CD4-positive, alpha-beta T cell treated with Interleukin-17A for 4 hours (primary cell): Measurements from ENCODE around the gene CINP.

Experiments
- DNase-seq: peaks from one replicate; pipeline ENCODE4 v3.0.0-alpha.2; 2020; ENCODE audit warnings: mixed read lengths

CINP gene

DNA sequence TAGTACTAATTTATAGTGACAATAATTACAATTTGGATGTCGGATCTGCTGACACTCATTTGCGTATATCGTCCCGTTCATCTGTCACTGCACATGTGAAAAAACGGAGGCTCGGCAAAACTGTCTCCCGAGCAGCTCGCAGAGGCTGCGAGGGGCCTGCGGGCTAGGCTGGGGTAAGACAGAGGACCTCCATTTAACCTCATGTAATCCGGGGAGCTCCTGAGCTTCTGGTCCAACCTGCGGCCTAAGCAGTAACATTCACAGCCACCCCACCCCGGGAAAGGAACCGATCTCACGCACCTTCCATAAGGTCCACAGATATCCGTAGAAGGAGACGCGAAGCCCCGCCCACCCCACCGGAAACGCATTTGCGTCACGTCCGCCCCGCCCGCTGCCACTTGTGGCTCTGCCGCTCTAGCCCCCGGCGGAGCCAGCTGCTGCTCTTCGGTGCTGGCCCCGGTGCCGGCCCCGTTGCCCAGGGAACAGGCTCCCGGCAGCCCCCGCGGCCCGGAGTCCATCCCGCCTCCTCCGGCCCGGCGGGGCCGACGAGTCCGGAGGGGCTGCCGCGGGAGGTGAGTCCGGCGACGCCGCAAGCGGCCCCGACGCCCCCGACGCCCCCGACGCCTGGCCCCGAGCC lies at the start of gene CINP, which contains the start of gene TECPR2:
Gene CINP, minus strand, starts transcription at position 346 of the 637 bp plus-strand sequence. Its CDS starts 39 bp downstream, at position 307.
Gene TECPR2, plus strand, starts transcription at position 397 of the 637 bp plus-strand sequence. CDS start 13,781 bp downstream, outside the sequence.
- DNase-seq = peak; percentile 98

DNA sequence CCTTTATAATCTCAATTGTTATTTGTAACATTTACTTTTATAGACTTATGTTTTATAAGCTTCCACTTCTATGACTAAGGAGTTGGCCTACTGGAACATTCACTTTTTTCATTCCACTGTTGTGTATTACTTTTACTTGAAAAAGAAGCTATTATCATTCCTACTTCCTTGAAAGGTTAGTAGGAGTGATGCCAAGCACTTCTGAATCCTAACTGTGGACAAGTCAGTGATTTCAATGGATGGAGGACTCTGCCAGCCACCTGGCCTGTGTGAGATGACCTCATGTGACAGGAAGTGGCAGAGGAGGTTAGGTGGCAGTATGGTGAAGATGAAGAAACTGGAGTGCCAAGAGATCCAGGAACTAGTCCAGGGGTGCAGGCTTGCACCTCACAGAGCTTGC lies 46.0 kb upstream of the CINP start:
- DNase-seq = no peak

DNA sequence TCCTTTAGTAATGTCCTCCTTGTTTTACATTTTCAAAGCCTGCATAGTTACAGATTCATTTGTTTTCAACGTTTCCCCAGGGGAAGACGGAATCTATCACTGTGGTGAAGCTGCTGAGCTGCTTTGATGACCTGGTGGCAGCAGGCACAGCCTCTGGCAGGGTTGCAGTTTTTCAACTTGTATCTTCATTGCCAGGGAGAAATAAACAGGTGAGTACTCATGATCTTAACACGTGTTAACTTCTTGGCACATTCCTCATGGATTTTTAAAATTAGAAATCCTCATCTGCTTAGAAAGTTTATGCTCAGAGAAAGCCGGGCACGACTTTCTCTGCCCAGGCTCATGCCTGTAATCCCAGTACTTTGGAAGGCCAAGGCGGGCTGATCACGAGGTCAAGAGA lies 44.6 kb upstream of the CINP start:
- no peak for DNase-seq

DNA sequence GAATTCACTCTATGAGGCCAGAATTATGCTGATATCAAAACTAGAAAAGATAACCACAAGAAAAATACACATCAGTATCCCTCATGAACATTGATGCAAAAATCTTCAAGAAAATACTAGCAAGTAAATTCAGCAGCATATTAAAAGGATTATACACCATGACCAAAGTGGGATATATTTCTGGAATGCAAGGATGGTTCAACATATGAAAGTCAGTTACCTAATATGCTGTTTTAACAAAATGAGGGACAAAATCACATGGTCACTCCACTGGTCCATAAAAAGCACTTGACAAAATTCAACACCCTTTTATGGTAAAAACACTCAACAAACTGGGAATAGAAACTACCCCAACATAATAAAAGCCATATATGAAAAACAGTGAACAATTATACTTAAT lies 40.3 kb upstream of the CINP start:
- DNase-seq = no peak

DNA sequence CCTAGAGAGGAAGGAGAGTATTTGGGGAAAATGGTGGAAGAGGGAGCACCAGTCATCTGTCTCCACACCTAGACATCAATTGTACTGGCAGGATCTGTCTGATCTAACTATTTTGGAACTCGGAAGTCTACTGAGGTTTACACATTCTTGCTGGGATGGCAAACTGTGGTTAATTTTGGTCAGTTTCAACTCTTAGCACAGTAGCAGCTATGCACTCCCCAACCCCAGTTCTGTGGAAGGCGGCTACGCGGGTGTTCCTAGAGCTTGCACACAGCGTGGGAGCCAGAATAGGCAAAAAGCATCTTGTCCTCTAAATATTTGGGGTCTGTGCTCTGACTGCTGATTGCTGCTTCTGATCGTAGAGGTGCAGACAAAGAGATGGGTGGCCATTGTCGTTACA lies 33.8 kb upstream of the CINP start:
- DNase-seq = no peak

DNA sequence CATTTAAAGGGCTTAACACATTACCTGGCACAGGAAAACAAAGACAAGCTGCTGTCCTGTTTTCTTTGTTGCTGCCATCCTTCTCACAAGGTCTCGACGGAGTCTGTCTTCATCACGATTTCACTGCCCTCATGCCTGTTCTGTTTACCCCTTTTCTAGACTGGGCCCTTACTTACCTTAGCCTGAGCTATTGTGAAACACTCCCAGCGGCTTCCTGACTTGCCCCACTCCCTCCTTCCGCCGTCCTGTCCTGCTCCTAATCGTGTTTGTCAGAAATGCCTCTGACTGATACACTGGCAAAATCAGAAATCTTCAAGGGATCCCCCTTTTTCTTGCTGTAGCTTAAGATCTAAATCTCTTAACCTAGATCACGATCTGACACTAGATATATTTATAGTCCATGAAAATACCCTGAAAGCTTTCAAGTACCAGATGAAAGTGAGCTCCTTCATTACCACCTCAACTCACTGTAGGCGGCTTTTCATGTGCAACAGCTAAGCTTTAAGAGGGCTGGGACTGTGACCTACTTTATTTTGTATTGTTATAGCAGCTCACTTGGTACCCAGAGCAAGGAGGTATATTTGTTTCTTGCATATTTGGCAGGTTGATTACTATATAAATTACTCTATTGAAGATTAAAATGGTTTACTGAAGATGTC lies 32.2 kb upstream of the CINP start:
- peak; percentile 30 for DNase-seq

DNA sequence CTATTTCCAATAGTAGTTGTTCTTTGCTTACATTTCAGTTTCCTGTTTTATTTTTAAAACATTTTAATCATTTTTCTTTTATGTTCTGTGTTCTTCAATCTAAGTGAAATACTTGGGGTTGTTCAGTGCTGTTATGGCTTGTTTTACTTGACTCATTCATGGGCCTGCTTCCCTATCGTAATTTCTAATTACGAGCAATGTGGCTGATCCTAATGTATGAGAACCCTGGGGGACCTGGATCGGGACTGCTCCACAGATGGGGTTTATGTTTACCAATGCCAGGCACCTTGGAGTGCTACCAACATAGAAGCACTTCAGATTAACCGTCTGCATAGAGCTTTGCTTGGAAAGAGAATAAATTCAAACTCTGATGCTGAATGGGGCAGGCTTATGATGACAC lies 29.8 kb upstream of the CINP start:
- DNase-seq = no peak

DNA sequence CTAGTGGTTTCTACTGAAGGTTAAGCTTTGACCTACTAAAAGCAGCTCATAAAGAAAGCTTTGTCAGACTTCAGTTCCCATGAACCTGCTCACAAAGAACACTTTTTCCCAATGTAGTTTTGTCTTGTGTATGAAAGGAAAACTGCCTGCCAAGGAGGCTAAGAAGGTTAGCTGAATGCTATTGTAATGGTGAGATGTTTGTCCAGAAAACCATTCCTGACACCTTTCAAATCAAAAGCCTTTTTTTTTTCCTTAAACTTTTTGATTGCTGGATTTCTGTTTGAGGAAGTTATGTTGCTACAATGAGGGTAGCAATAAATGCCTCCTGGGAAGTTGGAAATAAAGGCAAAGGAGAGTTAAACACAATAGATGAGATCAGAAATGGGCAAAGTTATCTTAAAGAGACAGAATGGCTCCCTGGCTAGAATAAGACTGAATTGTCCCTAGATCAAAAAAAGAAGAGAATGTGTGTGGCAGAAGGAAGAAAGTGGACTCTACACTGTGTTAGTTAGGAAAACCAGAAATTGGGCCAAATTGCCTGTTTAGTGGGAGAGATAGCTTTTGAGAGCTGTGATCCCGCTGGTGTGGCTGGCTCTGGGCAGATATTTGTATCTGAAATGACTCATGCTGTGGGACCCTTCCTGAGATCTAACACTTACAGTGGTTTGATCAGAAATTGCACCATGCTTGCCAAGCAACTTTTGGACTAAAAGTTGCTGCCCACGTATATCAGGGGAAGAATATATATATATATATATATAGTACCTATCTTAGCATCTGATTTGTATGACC lies 27.6 kb upstream of the CINP start:
- DNase-seq = no peak

DNA sequence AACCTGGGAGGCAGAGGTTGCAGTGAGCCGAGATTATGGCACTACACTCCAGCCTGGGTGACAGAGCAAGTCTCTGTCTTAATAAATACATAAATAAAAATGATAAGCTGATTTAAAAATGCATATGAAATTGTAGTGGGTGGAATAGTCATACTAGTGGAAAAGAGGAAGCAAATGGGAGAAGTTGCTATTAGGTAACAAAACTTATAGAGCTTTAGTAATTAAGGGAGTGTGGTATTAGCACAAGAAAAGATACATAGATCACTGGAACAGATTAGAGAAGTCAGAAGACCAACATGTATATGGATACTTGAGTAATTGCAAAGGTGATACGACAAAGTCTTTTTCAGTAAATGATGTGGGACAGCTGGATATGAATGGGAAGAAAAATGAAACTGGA lies 26.6 kb upstream of the CINP start:
- DNase-seq = no peak

DNA sequence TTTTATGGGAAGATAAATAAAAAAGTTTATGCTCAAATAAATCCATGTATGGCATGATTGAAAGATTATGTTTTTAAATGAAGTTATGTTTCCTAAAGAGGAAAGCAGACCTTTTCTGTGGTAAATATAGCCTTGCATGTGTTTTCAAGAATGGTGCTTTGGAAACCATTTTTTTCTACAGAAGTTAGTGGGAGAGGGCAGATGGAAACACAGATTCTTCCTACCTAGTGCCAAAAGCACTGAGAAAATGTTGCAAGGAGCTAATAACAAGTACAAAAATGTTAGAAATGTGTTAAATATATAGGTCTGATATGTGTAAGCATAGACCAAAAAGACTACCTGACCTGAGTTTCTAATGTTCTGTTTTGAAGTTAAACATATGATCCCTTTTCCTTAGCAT lies 24.4 kb upstream of the CINP start:
- no peak for DNase-seq

DNA sequence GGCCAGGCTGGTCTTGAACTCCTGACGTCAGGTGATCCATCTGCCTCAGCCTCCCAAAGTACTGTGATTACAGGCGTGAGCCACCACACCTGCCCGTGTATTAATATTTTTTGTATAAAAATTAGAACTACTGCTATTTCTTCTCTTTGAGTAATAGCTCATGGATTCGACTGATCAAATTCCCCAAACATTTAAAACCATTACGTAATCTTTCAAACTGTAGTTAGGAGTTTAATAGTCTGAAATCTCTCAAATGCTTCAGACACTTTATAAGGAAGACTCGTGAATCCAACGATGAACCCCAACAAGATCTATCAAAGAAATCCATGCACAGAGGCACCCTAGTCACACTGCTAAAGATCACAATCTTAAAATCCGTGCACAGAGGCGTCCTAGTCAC lies 16.1 kb upstream of the CINP start:
- no peak for DNase-seq

DNA sequence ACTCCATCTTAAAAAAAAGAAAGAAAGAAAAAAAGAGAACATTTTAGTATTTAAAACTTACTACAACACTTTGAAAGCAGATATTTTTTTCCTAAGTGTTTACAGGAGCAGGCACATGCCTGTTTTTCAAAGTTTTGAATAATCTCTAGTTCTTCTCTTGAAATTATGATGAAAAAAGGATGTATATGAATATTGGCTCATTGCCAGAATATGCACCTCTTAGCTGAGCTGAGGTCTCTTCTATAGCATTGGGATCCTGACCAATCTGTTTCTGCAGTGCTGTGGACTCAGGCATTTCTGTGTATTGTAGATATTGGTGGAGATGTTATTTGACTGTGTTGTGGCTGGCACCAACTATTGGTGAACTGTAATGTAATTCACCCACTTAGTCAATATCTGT lies 15.0 kb upstream of the CINP start:
- no peak for DNase-seq

DNA sequence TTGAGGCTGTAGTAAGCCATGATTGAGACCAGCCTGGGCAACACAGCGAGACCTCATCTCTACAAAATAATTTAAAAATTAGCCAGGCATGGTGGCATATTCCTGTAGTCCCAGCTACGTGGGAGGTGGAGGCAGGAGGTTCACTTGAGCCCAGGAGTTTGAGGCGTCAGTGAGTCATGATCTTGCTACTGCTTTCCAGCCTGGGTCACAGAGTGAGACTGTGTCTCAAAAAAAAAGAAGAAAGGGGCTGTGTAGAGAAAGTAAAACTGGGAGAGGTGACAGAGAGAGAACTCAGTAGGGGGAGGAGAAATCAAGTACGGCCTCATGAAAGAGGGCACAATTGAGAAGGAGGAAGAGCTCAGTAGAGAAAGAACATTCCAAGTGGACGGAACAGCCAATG lies 12.4 kb upstream of the CINP start:
- no peak for DNase-seq

DNA sequence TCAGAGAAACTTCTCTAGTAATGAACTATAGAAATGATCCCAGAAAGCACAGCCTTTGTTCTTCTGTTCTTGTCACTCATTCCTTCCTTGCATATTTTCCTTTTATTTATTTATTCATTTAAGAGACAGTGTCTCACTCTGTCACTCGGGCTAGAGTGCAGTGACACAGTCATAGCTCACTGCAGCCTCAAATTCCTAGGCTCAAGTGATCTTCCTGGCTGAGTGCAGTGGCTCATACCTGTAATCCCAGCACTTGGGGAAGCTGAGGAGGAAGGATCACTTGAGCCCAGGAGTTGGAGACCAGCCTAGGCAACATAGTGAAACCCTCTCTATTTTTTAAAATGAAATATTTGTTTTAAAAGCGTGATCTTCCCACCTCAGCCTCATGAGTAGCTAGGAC lies 11.6 kb upstream of the CINP start:
- DNase-seq = no peak

DNA sequence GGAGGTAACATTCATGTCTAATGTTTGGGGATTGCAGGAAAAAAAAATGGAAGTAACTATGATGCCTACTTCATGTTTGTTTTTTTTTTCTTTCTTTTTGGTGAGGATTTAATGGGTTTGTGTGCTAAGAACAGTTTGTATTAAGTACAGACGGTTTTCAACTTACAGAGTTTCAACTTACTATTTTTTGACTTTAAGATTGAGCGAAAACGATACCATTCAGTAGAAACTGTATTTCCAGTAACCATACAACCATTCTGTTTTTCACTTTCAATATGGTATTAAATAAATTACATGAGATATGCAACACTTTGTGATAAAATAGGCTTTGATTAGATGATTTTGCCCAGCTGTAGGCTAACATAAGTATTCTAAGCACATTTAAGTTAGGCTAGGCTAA lies 10.4 kb upstream of the CINP start:
- DNase-seq = no peak

DNA sequence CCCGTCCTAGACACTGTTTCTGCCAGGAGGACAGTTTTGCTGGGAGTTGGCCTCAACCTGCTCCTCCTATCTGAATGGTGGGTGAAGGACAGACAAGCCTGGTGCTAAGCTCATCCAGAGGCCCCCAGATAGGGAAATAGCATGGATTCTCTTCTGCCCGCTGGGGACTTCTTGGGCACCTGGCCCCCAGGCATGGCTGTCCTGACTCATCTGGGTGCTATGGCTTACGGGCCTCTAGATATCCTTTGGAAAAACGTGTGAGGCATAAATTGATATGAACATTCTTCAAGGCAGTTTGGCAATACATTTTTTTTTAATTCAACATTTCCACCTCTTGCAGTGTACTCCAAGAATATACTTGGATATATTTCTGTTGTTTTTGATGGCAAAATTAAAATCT lies 8.7 kb upstream of the CINP start:
- DNase-seq = no peak

DNA sequence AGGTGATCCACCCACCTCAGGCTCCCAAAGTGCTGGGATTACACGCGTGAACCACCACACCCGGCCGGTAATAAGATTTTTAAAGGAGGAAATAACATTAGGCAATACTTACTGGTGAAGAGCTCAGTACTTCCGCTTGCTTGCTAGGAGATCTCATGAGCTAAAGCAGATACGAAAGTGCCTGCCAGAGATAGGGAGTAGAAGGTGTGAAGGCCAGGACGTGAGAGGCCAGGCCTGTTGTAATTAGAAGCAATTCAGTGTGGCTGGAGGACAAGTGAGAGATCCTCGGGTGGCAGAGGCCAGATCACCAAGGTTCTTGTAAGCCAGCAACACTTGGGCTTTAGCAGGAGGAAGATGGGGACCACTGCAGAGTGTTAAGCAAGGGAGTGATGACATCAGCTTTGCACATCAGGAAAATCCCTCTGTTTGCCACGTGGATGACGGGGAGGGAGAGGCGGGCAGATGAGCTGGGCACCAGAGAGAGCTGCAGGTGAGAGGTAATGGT lies 7.7 kb upstream of the CINP start:
- no peak for DNase-seq

DNA sequence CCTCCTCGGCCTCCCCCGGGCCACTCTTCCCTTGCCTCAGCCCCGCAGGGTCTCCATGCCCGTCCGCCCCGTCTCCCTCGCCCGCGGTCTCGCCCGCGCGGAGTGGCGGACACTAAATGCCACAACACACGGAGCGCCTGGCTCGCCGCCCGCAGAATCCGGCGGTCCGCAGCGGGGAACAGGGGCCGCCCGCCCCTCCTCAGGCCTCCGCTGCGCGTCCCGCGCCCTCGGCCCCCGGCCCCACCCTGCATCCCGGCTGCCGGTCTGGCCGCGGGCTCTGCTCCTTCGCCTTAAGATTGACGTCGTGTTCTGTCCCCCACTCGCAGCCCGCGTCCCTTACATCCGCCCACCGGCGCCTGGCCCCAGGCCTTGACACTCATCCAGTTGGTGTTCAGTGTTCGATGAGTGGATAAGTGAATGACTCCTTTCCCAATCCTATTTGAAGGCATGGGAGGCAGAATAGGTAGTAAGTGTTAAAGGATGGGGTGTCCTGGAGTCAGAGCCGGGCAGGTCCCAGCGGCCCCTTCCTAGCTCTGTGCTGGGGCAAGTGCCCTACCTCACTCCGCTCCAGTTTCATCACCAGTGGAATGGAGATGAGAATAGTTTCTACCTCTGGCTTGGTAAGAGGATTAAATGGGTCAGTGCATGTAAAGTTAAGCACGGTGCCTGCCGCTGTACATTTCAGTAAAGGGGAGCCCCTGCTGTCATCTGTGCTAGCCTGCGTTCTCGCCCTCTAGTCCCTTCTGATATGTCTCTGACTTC lies 673 bp upstream of the CINP start:
- peak; percentile 33 for DNase-seq

DNA sequence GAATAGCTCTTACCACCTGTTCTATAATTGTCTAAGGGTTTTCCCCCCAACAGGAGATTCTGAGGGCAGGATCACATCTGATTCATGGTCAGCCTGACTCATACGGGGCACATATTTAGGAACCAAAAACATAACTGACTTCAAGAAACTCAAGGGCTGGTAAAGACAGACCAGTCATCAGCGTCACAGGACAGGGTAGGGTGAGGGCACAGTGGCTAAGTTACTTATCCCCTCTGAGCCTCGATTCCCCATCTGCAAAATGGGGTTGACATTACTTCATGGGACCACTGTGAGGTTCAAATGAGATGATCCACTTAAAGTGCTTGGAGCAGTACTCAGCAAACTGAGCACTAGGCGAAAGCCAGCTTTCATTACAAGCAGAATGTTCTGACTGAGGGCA lies 606 bp downstream of the CINP start:
- peak; percentile 36 for DNase-seq

DNA sequence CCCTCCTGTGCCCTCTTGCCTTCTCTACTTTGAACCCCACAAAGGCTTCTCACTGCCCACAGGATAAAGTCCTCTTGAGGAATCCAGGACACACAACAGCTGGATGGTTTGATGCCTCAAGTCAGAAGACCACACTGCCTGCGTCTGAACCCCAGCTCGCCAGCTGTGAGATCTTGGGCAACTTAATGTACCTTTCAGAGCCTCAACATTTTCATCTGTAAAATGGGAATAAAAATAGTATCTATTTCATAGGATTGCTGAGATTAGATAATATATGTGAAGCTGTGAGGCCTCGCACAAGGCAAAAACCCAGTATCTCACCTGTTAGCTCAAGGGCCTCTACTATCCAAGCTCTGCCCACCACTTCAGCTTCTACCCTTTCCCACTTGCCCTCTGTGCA lies 2.3 kb downstream of the CINP start:
- DNase-seq = no peak

DNA sequence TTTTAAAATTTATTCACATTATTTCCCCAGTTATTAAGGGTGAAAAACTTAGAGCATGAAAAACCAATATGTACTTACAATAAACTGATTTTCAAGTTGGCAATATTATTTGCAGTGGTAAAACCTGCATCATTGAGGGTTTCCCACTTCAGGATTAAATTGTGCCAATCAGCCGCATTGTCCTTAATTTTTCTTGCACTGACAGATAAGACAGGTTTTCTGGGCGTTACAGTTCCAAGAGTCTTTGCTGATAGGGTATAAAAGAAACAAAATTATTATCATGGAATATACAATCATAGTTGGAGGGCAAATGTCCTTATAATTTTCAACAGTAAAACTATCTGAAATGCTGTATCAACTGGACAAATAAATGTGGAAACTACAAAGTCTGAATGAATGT lies 3.3 kb downstream of the CINP start:
- no peak for DNase-seq

DNA sequence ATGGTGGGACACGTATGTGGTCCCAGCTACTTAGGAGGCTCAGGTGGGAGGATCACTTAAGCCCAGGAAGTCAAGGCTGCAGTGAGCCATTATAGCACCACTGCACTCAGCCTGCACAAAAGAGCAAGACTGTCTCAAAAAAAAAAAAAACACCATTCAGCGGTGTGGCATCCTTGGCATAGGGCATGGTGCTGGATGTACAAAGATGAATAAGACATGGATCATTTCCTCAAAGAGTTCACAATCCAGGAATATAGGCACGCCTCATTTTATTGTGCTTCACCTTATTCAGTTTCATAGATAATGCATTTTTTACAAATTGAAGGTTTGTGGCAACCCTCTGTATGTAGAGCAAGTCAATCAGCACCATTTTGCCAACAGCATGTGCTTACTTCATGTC lies 6.4 kb downstream of the CINP start:
- DNase-seq = no peak

DNA sequence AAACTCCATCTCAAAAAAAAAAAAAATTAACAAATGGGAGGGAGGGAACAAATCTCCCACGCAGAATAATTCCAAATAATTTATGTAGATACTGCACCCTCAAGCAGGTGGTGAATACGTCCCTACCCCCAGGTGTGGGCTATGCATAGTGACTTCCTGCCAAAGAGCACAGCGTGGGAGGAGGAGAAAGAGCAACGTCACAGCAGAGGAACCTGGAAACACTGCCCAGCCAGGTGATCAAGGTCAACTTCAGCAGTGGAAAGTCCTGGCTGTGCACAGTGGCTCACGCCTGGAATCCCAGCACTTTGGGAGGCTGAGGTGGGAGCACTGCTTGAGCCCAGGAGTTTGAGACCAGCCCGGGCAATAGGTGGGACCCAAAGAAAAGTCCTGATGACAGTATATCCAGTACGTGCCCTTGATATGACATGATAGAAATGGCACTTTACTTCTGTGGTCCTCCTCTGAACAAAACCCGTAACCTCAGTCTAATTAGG lies 9.5 kb downstream of the CINP start:
- DNase-seq = no peak
